OCI-LY7 (cell line): ENCODE data around the gene GNL2. TPM values are rescaled to one million over a fixed set of nuclear protein-coding genes. Genes with fewer than 3 reads are reported as not detected.

Source experiments
- BruUV-seq: library from RNA; stranded (reverse); fragments of 400-500 nt; replicated peaks from 2 replicates; lab custom pipeline; 2021; lab: Mats Ljungman, UMichigan
- CTCF ChIA-PET: fragments of 300-600 bp; sonication (Branson Sonifier 250); formaldehyde crosslinking; loops from one replicate; lab custom pipeline; 2022; ENCODE audit warnings: antibody characterized with exemption; ENCODE audit not compliant: unreplicated experiment; lab: Charles Lee
- POLR2A ChIA-PET: fragments of 300-600 bp; sonication (Branson Sonifier 250); formaldehyde crosslinking; loops from one replicate; lab custom pipeline; 2022; ENCODE audit warnings: antibody characterized with exemption; lab: Charles Lee
- DNase-seq: peaks from one replicate; pipeline ENCODE4 v3.0.0-alpha.2; 2015; ENCODE audit warnings: low spot score
- H2AFZ ChIP-seq: fragments of 200-600 bp; sonication (generic), shearing (Covaris generic); 2 replicates; pipeline ENCODE4 v1.6.1; 2014; ENCODE audit warnings: mild to moderate bottlenecking, antibody characterized with exemption, low read length, moderate library complexity
- H3K27ac ChIP-seq: fragments of 200-600 bp; sonication (generic); 2 replicates; pipeline ENCODE4 v1.5.1; 2014; ENCODE audit warnings: mixed run types, low read depth, mild to moderate bottlenecking, moderate library complexity, low read length, inconsistent platforms; ENCODE audit not compliant: poor library complexity, severe bottlenecking
- H3K36me3 ChIP-seq: fragments of 200-600 bp; sonication (generic); 2 replicates; pipeline ENCODE4 v1.6.1; 2014; ENCODE audit warnings: mild to moderate bottlenecking, antibody characterized with exemption, low read length, moderate library complexity, mixed read lengths; ENCODE audit not compliant: insufficient read depth
- H3K4me1 ChIP-seq: fragments of 200-600 bp; sonication (generic); 2 replicates; pipeline ENCODE4 v1.5.1; 2014; ENCODE audit warnings: mild to moderate bottlenecking, low read length; ENCODE audit not compliant: insufficient read depth, poor library complexity, severe bottlenecking
- H3K4me2 ChIP-seq: fragments of 200-600 bp; sonication (generic); 2 replicates; pipeline ENCODE4 v1.6.1; 2014; ENCODE audit warnings: mild to moderate bottlenecking, low read length
- H3K4me3 ChIP-seq: fragments of 200-600 bp; sonication (generic); 2 replicates; pipeline ENCODE4 v1.5.1; 2014; ENCODE audit warnings: mild to moderate bottlenecking, low read depth, low read length; ENCODE audit not compliant: poor library complexity, severe bottlenecking
- H3K79me2 ChIP-seq: fragments of 200-600 bp; sonication (generic); 2 replicates; pipeline ENCODE4 v1.6.1; 2016; ENCODE audit warnings: low read depth, mild to moderate bottlenecking, low read length, moderate library complexity, mixed read lengths; ENCODE audit not compliant: insufficient read depth
- H3K9me2 ChIP-seq: fragments of 200-600 bp; sonication (generic); 2 replicates; pipeline ENCODE4 v1.6.1; 2016; ENCODE audit warnings: mild to moderate bottlenecking, low read length, mixed read lengths; ENCODE audit not compliant: insufficient read depth
- H3K9me3 ChIP-seq: fragments of 200-600 bp; sonication (generic); 2 replicates; pipeline ENCODE4 v1.6.1; 2014; ENCODE audit warnings: mild to moderate bottlenecking, mixed run types, low read length, mixed read lengths
- H4K20me1 ChIP-seq: fragments of 200-600 bp; sonication (generic); 2 replicates; pipeline ENCODE4 v1.6.1; 2014; ENCODE audit warnings: mild to moderate bottlenecking, antibody characterized with exemption, low read length, moderate library complexity, mixed read lengths; ENCODE audit not compliant: insufficient read depth
- CTCF ChIP-seq: fragments of 200-600 bp; sonication (generic); conservative IDR thresholded peaks from 2 replicates; pipeline ENCODE4 v1.5.1; 2014; ENCODE audit warnings: mild to moderate bottlenecking, antibody characterized with exemption, low read length, moderate library complexity, mixed read lengths
- EZH2phosphoT487 ChIP-seq: fragments of 200-600 bp; sonication (generic); IDR thresholded peaks from 2 replicates; pipeline ENCODE4 v1.6.1; 2018; ENCODE audit warnings: low read depth, borderline replicate concordance, mild to moderate bottlenecking, mixed run types, antibody characterized with exemption, low read length, moderate library complexity, mixed read lengths
- intact Hi-C: fragments of 100-400 bp; cut with micrococcal nuclease; formaldehyde crosslinking; loops from one replicate; pipeline ENCODE4 v1.10.0; 2022; ENCODE audit not compliant: unreplicated experiment
- total RNA-seq, 2 experiments: library from RNA; depleted of rRNA in 1 of 2; stranded (reverse); fragments of >200 nt in 1 of 2; shearing (Covaris generic) in 1 of 2; gene quantifications; 2 replicates each; pipeline ENCODE4 v1.2.3, GENCODE V29; 2014 to 2022

GNL2 gene
- total RNA-seq, 2 experiments from 2014 or later: 66.8 to 107 TPM

DNA sequence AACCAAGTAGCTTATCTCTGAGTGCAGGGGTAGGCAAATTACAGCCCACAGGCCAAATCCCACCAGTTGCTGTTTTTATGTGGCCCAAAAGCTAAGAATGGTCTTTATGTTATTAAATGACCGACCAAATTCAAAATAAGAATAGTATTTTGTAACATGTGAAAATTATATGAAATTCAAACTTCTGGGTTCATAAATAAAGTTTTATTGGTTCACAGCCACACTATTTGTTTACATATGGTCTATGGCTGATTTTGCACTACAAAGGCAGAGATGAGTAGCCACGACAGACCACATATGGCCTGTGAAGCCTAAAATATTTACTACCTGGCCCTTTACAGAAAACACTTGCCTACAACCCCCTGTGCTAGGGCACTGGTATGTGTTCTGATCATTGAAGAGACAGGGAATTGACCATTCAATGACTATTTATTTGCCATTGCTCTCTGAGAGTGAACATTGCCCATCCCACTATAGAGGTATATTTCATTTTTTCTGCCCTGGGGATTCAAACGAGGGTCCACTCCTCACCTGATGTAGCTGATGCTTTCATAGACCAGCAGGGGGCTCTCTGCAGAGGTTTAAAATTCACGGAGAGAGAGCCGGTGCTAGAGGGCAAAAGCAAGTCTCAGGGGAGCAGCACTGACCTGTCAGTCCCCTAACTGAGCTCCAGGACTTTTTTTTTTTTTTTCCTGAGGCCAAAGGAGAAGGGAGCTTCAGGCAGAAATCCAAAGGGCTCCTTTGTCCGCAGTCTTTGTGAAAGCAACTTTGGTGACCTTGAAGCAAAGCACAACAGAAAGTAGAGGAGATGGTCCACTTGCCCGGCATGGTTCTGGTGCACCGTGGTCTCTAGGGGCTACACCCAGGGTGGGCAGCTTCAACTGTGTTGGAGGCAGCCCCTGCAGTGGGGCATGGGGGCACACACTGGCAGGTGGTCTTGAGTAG is 7.3 kb upstream of the GNL2 start:
- Histone ChIP-seq H3K9me3 (no peaks in the 10 kb centered on the region), H3K4me3 (no peak overlapping the region), H3K4me2 (no peak overlapping the region), H2AFZ (no peak overlapping the region), H3K27ac (no peak overlapping the region), H3K79me2 (no peaks in the 10 kb centered on the region), H3K36me3 (no peaks in the 10 kb centered on the region), H3K9me2 (no peaks in the 10 kb centered on the region), H3K4me1 (peaks cover 4% of the 10 kb centered on the region), H4K20me1 (no peaks in the 10 kb centered on the region)
- TF ChIP-seq CTCF (peak; percentile 95), EZH2phosphoT487 (no peak)
- no TSS peak for BruUV-seq
- POLR2A ChIA-PET: interaction anchor here (0.6 to 1.8 kb wide), 5 partner anchors 9 to 273 kb away, joined by 3 to 10 read pairs (median 4); no protein-coding TSS in a partner anchor
- intact Hi-C loops: loop anchor here (1.0 kb wide), 1 partner anchor 79 kb away; no protein-coding TSS in a partner anchor
- peak; percentile 76 for DNase-seq
- CTCF ChIA-PET: interaction anchor here (0.6 to 1.9 kb wide), 5 partner anchors 9 to 986 kb away, joined by 4 to 9 read pairs (median 4); no protein-coding TSS in a partner anchor

DNA sequence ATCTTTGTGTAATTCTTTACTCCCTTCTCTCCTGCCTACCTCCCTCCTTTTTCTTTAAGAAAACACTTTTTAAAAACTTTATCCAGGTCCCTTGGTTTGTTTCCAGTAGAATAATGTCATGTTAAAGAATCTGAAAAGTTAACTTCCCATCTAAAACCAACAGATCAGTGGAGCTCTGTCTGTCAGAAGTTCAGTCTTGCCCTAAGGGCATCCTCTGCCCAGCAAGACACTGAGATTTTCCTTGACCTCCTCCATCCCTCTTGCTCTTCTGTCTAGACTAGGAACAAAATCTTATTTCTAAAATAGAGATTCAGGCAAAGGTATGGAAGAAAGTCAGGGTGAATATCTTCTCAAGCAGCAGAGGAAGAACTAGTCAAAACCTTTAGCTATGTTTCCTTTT is 5.7 kb upstream of the GNL2 start:
- TF ChIP-seq EZH2phosphoT487 (no peak), CTCF (no peak)
- ChIA-PET POLR2A (no interaction called here), CTCF (interaction anchor here (1.6 to 2.0 kb wide), 2 partner anchors 74 to 81 kb away, joined by 4 read pairs; no protein-coding TSS in a partner anchor)
- intact Hi-C loops: no loop called here
- no peak overlapping the region for H3K27ac ChIP-seq
- H3K9me3 ChIP-seq: no peaks in the 10 kb centered on the region
- no peaks in the 10 kb centered on the region for H3K79me2 ChIP-seq
- no peak for DNase-seq
- H3K36me3 ChIP-seq: no peaks in the 10 kb centered on the region
- no peak overlapping the region for H3K4me3 ChIP-seq
- no TSS peak for BruUV-seq
- H3K4me1 ChIP-seq: peaks cover 8% of the 10 kb centered on the region
- no peak overlapping the region for H3K4me2 ChIP-seq
- H3K9me2 ChIP-seq: no peaks in the 10 kb centered on the region
- H2AFZ ChIP-seq: no peak overlapping the region
- no peaks in the 10 kb centered on the region for H4K20me1 ChIP-seq
